Myocyte (in vitro differentiated cells): ENCODE measurements around the gene KIF18B. TPM values are rescaled to one million over a fixed set of nuclear protein-coding genes. Genes with fewer than 3 reads are reported as not detected.

Source experiments
- DNase-seq: peaks from one replicate; pipeline ENCODE4 v3.0.0-alpha.2; 2012; ENCODE audit warnings: low read depth
- microRNA-seq: library from miRNA; unstranded; fragments of <30 nt; microRNA quantifications from one replicate; pipeline ENCODE4, GENCODE V29; 2016
- total RNA-seq: library from RNA; depleted of rRNA; stranded (reverse); fragments of >200 nt; gene quantifications from 2 replicates; pipeline ENCODE4 v1.2.3, GENCODE V29; 2014

The KIF18B gene
- total RNA-seq, 1 donor from 2014 or later: 0.03 TPM

- DNase-seq: no peak
Observed at GRCh38 chr17:44884941-44885340, 62.6 kb downstream of the KIF18B start.

GRCh38 chr17:44881145-44881544 lies 66.4 kb downstream of the KIF18B start:
- DNase-seq: no peak

- DNase-seq: no peak
Observed at GRCh38 chr17:44880062-44880461, 67.5 kb downstream of the KIF18B start.

GRCh38 chr17:44879376-44879775 lies 68.2 kb downstream of the KIF18B start:
- DNase-seq: no peak

GRCh38 chr17:44878627-44879221 lies 68.8 kb downstream of the KIF18B start:
- DNase-seq: peak; percentile 40

GRCh38 chr17:44877121-44877520 lies 70.5 kb downstream of the KIF18B start:
- DNase-seq: no peak

- DNase-seq: no peak
Observed at GRCh38 chr17:44875761-44876160, 71.8 kb downstream of the KIF18B start.

Small RNAs within 50 kb of the gene (microRNA-seq; reads per million reads assigned to microRNA genes)
- gene MIR6783: 0.81 reads per million

Other genes with a start within 250 kb of the KIF18B start
- gene DBF4B, start 239.1 kb downstream of the KIF18B start, total RNA-seq: 2.4 and 4.6 TPM in 2 replicates
- 0.16 and 0.31 TPM in 2 replicates for gene ADAM11, start 188.8 kb downstream of the KIF18B start, total RNA-seq
- 8.2 and 8.5 TPM in 2 replicates for gene GJC1, start 117.5 kb downstream of the KIF18B start, total RNA-seq
- not detected in 2 replicates for gene HIGD1B, start 99.9 kb downstream of the KIF18B start, total RNA-seq
- 111 and 114 TPM in 2 replicates for gene EFTUD2, start 48.3 kb downstream of the KIF18B start, total RNA-seq
- gene GFAP, start 32.3 kb downstream of the KIF18B start, total RNA-seq: 0.68 and 2.3 TPM in 2 replicates
- gene C1QL1, start 20.5 kb upstream of the KIF18B start, total RNA-seq: 0.11 TPM in 1 of 2 replicates, not detected in the other
- gene DCAKD, start 103.9 kb upstream of the KIF18B start, total RNA-seq: 67.0 and 75.5 TPM in 2 replicates
- 80.3 and 88.7 TPM in 2 replicates for gene NMT1, start 113.5 kb upstream of the KIF18B start, total RNA-seq
- 61.3 and 187 TPM in 2 replicates for gene PLCD3, start 184.7 kb upstream of the KIF18B start, total RNA-seq
- 3.5 and 6.0 TPM in 2 replicates for gene ACBD4, start 187.9 kb upstream of the KIF18B start, total RNA-seq
- gene HEXIM1, start 200.7 kb upstream of the KIF18B start, total RNA-seq: 21.0 and 28.4 TPM in 2 replicates
- gene HEXIM2, start 214.1 kb upstream of the KIF18B start, total RNA-seq: 11.6 and 13.5 TPM in 2 replicates